Measurements from ENCODE around the gene MAST1. TPM values are rescaled to one million over a fixed set of nuclear protein-coding genes. Genes with fewer than 3 reads are reported as not detected.

Gene MAST1
- total and polyA plus RNA-seq, 10 donors, result 0.12 to 0.65 (median 0.32) TPM; not detected in 2

DNA sequence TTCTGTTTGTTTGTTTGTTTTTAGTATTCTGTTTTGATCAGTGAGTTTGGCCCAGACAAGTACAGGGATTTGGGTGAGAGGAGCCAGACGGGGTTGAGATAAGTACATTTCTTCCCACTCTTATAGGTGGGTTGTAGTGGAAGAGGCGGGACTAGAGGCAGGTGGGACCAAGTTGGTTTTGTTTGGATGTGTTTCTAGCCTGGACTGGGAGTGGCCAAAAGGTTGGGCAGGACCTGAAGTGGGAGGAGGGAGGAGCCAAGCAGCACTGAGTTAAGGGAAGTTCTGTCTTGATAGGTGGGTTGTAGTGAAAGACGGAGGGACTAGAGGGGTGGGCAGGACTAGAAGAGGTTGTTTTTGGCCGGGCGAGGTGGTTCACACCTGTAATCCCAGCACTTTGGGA lies 33.9 kb downstream of the MAST1 start:
- peaks cover 0 to 7% (median 0%) of the 10 kb centered on the region in 7 donors for H3K27me3 ChIP-seq (replicated peaks in 1 of 7)
- WGBS, 5 donors, result 86 to 95% (median 89%) methylated on average over 5 of the region's 5 CpGs
- peaks cover 0 to 44% (median 29%) of the 10 kb centered on the region in 6 donors for H3K36me3 ChIP-seq
- H3K9me3 ChIP-seq, result peaks cover 0 to 17% (median 4%) of the 10 kb centered on the region in 8 donors
- no peak overlapping the region for H3K27ac ChIP-seq
- no peak overlapping the region for H3K4me3 ChIP-seq
- TF ChIP-seq POLR2AphosphoS5 (IDR thresholded peaks at IDR 0.05), result no peak
- TF ChIP-seq, protein P1, sequence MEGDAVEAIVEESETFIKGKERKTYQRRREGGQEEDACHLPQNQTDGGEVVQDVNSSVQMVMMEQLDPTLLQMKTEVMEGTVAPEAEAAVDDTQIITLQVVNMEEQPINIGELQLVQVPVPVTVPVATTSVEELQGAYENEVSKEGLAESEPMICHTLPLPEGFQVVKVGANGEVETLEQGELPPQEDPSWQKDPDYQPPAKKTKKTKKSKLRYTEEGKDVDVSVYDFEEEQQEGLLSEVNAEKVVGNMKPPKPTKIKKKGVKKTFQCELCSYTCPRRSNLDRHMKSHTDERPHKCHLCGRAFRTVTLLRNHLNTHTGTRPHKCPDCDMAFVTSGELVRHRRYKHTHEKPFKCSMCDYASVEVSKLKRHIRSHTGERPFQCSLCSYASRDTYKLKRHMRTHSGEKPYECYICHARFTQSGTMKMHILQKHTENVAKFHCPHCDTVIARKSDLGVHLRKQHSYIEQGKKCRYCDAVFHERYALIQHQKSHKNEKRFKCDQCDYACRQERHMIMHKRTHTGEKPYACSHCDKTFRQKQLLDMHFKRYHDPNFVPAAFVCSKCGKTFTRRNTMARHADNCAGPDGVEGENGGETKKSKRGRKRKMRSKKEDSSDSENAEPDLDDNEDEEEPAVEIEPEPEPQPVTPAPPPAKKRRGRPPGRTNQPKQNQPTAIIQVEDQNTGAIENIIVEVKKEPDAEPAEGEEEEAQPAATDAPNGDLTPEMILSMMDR (IDR thresholded peaks at IDR 0.05 in 8 of 11, conservative IDR thresholded peaks at IDR 0.05 in 3 of 11), result no peak
- no peak for TF ChIP-seq POLR2A (IDR thresholded peaks at IDR 0.05)
- intact Hi-C loops (cut with DNase I; ENCODE audit: low total_unique reads), result no loop called here
- peaks cover 0 to 19% (median 9%) of the 10 kb centered on the region in 6 donors for H3K4me1 ChIP-seq
- DNase-seq, result no peak

DNA sequence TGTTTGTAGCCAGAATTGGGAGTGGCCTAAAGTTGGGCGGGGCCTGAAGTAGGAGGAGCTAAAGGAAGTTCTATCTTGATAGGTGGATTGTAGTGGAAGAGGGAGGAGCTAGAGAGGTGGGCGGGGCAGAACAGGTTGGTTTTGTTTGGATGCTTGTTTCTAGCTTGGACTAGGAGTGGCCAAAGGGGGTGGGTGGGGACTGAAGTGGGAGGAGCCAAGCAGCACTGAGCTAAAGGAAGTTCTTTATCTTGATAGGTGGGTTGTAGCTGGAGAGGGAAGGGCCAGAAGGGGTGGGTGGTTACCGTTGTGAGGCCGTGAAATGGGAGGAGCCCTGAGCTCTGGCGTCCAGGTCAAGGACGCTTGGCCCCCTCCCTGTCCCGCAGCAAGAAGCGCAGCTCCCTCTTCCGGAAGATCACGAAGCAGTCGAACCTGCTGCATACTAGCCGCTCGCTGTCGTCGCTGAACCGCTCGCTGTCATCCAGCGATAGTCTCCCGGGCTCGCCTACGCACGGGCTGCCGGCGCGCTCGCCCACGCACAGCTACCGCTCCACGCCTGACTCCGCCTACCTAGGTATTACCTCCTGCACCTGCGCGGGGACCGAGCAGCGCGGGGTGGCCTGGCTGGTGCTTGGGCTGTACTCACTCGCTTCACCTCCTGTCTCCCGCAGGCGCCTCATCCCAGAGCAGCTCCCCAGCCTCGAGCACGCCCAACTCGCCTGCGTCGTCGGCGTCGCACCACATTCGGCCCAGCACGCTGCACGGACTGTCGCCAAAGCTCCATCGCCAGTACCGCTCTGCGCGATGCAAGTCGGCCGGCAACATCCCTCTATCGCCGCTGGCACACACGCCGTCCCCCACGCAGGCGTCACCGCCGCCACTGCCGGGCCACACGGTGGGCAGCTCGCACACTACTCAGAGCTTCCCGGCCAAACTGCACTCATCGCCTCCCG lies 34.9 kb downstream of the MAST1 start:
- 65 to 88% (median 72%) methylated on average over 68 to 70 of the region's 70 CpGs for WGBS, 5 donors
- H3K9me3 ChIP-seq, result peaks cover 0 to 17% (median 4%) of the 10 kb centered on the region in 8 donors

DNA sequence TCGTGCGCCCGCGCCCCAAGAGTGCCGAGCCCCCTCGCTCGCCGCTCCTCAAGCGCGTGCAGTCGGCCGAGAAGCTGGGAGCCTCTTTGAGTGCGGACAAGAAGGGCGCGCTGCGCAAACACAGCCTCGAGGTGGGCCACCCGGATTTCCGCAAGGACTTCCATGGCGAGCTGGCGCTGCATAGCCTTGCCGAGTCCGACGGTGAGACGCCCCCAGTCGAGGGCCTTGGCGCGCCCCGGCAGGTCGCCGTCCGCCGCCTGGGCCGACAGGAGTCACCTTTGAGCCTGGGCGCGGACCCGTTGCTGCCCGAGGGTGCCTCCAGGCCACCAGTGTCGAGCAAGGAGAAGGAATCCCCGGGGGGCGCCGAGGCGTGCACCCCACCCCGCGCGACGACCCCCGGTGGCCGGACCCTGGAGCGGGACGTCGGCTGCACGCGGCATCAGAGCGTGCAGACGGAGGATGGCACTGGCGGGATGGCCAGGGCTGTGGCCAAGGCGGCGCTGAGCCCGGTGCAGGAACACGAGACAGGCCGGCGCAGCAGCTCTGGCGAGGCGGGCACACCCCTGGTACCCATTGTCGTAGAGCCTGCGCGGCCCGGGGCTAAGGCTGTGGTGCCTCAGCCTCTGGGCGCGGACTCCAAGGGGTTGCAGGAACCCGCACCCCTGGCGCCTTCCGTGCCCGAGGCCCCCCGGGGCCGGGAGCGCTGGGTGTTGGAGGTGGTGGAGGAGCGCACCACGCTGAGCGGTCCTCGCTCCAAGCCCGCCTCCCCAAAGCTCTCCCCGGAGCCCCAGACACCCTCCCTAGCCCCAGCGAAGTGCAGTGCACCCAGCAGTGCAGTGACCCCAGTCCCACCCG lies 35.8 kb downstream of the MAST1 start:
- Histone ChIP-seq H3K4me3 (peak overlapping the region in 1 of 8 donors; percentile 34), H3K4me1 (peaks cover 0 to 9% (median 0%) of the 10 kb centered on the region in 6 donors), H3K36me3 (peaks cover 0 to 61% (median 42%) of the 10 kb centered on the region in 6 donors), H3K9me3 (peaks cover 0 to 17% (median 4%) of the 10 kb centered on the region in 8 donors), H3K27me3 (replicated peaks in 1 of 7) (no peaks in the 10 kb centered on the region), H3K27ac (no peak overlapping the region)
- WGBS, 5 donors, result 91 to 97% (median 92%) methylated on average over 24 to 86 of the region's 86 CpGs
- TF ChIP-seq POLR2A (IDR thresholded peaks at IDR 0.05) (no peak), POLR2AphosphoS5 (IDR thresholded peaks at IDR 0.05) (peak in 1 of 3 donors; percentile 0)
- TF ChIP-seq, protein P1 (IDR thresholded peaks at IDR 0.05 in 8 of 11, conservative IDR thresholded peaks at IDR 0.05 in 3 of 11), result no peak
- no peak for DNase-seq
- intact Hi-C loops (cut with DNase I; ENCODE audit: low total_unique reads), result no loop called here

More for the DNA sequence above, 34.9 kb downstream of the MAST1 start:
- no peak for DNase-seq
- peaks cover 0 to 54% (median 37%) of the 10 kb centered on the region in 6 donors for H3K36me3 ChIP-seq
- H3K4me1 ChIP-seq, result peaks cover 0 to 9% (median under 1%) of the 10 kb centered on the region in 6 donors
- H3K27me3 ChIP-seq (replicated peaks in 1 of 7), result no peaks in the 10 kb centered on the region
- intact Hi-C loops (cut with DNase I; ENCODE audit: low total_unique reads), result no loop called here
- H3K4me3 ChIP-seq, result peak overlapping the region in 3 of 8 donors; percentile 24 to 40 (median 34)
- peak in 2 of 3 donors; percentile 46 to 47 for TF ChIP-seq POLR2AphosphoS5 (IDR thresholded peaks at IDR 0.05)
- TF ChIP-seq POLR2A (IDR thresholded peaks at IDR 0.05), result no peak
- TF ChIP-seq, protein P1 (IDR thresholded peaks at IDR 0.05 in 8 of 11, conservative IDR thresholded peaks at IDR 0.05 in 3 of 11), result no peak
- no peak overlapping the region for H3K27ac ChIP-seq

Data from spleen (tissue), 11 donors.